Mucosa of descending colon (tissue), 3 donors: ENCODE data around the gene RPTOR. TPM values are rescaled to one million over a fixed set of nuclear protein-coding genes. Genes with fewer than 3 reads are reported as not detected.
A peak's percentile ranks its signal among the peaks of the same experiment; 100 is the strongest.

Source experiments
- ATAC-seq: fragments of 200-7000 bp; cut with Tn5 transposase; one replicate; pipeline ENCODE4 v1.9.1; 2020; ENCODE audit warnings: mild to moderate bottlenecking, moderate library complexity
- DNase-seq, 3 donors: peaks; one replicate each; pipeline ENCODE4 v3.0.0-alpha.2; 2020
- H3K36me3 ChIP-seq: fragments of 200-600 bp; one replicate; pipeline ENCODE4 v1.8.0; 2021; ENCODE audit warnings: low read depth, mild to moderate bottlenecking
- H3K4me1 ChIP-seq: fragments of 200-600 bp; one replicate; pipeline ENCODE4 v1.8.0; 2021; ENCODE audit warnings: low read depth, mild to moderate bottlenecking
- H3K4me3 ChIP-seq: fragments of 200-600 bp; one replicate; pipeline ENCODE4 v1.8.0; 2021; ENCODE audit warnings: mild to moderate bottlenecking
- H3K9me3 ChIP-seq: fragments of 200-600 bp; one replicate; pipeline ENCODE4 v1.8.0; 2021; ENCODE audit warnings: mild to moderate bottlenecking
- intact Hi-C, 2 donors: fragments of 100-400 bp; cut with DNase I in 1 of 2; cut with micrococcal nuclease in 1 of 2; formaldehyde crosslinking; loops; one replicate each; pipeline versions ENCODE4 v1.11.0 to v1.11.1; 2022; cut with DNase I, micrococcal nuclease
- total RNA-seq, 3 donors: library from RNA; stranded (reverse); fragmentation: NEBNext Ultra II Directional in 2 of 3; extraction: Animal tissue kit (Norgen Biotek cat#: 25700) in 2 of 3; gene quantifications; one replicate each; pipeline versions ENCODE4 v1.2.1 to v1.2.4, GENCODE V29; 2021 to 2023
- TF ChIP-seq, protein P1 (sequence below): fragments of 200-600 bp; IDR thresholded peaks from one replicate; pipeline ENCODE4 v1.8.0; 2022; ENCODE audit warnings: antibody characterized with exemption, mild to moderate bottlenecking
- donor health status: DM: no; HTN: no; CAD: no; lungs with moderate emphysema.
- donor health status: DM: no; HTN: no; CAD: no.
- donor health status: DM: no; HTN: yes; CAD: no.

The RPTOR gene
- total RNA-seq, 3 donors from 2014 or later, result 30.5 to 44.4 (median 37.2) TPM

DNA sequence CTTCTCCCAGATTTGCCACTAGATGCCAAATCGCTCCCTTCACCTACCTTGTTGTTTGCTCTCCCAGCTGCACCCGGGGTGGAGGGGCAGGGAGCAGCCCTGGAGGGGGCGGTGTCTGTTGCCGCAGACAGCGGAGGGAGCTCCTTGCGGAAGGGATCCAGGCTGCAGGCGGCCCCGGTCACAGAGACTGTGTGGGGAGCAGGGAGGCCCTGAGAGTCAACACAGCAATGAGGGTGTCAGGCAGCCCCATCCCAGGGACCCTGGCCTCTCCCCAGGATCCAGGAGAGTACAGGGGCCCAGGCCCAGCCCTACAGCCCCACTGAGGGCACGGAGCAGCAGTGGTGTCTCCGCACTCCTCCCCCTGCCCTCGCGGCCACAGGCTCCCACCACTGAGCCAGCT is 396.5 kb downstream of the RPTOR start:
- no peak for DNase-seq
- H3K36me3 ChIP-seq, result no peaks in the 10 kb centered on the region

GRCh38 chr17:80941743-80942422 is 397.2 kb downstream of the RPTOR start:
- DNase-seq (peak in 2 of 3 donors; percentile 33 to 53), ATAC-seq (peak; percentile 19)
- TF ChIP-seq, protein P1, sequence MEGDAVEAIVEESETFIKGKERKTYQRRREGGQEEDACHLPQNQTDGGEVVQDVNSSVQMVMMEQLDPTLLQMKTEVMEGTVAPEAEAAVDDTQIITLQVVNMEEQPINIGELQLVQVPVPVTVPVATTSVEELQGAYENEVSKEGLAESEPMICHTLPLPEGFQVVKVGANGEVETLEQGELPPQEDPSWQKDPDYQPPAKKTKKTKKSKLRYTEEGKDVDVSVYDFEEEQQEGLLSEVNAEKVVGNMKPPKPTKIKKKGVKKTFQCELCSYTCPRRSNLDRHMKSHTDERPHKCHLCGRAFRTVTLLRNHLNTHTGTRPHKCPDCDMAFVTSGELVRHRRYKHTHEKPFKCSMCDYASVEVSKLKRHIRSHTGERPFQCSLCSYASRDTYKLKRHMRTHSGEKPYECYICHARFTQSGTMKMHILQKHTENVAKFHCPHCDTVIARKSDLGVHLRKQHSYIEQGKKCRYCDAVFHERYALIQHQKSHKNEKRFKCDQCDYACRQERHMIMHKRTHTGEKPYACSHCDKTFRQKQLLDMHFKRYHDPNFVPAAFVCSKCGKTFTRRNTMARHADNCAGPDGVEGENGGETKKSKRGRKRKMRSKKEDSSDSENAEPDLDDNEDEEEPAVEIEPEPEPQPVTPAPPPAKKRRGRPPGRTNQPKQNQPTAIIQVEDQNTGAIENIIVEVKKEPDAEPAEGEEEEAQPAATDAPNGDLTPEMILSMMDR, result no peak
- H3K4me3 ChIP-seq, result no peak overlapping the region
- no peaks in the 10 kb centered on the region for H3K36me3 ChIP-seq
- H3K4me1 ChIP-seq, result peaks cover 6% of the 10 kb centered on the region
- no peaks in the 10 kb centered on the region for H3K9me3 ChIP-seq
- intact Hi-C loops, result no loop called here

More for the DNA sequence above, 396.5 kb downstream of the RPTOR start:
- no peak for ATAC-seq
- intact Hi-C loops, result no loop called here
- no peaks in the 10 kb centered on the region for H3K9me3 ChIP-seq
- H3K4me3 ChIP-seq, result no peak overlapping the region
- TF ChIP-seq, protein P1, result no peak
- peaks cover 6% of the 10 kb centered on the region for H3K4me1 ChIP-seq

- DNase-seq (peak; percentile 86 to 89 (median 88)), ATAC-seq (peak; percentile 80)
- intact Hi-C loops, result no loop called here
- Histone ChIP-seq H3K4me3 (no peak overlapping the region), H3K4me1 (peaks cover 6% of the 10 kb centered on the region), H3K9me3 (no peaks in the 10 kb centered on the region), H3K36me3 (no peaks in the 10 kb centered on the region)
- TF ChIP-seq, protein P1, result no peak
Observed at GRCh38 chr17:80942423-80943345, 398.0 kb downstream of the RPTOR start.

DNA sequence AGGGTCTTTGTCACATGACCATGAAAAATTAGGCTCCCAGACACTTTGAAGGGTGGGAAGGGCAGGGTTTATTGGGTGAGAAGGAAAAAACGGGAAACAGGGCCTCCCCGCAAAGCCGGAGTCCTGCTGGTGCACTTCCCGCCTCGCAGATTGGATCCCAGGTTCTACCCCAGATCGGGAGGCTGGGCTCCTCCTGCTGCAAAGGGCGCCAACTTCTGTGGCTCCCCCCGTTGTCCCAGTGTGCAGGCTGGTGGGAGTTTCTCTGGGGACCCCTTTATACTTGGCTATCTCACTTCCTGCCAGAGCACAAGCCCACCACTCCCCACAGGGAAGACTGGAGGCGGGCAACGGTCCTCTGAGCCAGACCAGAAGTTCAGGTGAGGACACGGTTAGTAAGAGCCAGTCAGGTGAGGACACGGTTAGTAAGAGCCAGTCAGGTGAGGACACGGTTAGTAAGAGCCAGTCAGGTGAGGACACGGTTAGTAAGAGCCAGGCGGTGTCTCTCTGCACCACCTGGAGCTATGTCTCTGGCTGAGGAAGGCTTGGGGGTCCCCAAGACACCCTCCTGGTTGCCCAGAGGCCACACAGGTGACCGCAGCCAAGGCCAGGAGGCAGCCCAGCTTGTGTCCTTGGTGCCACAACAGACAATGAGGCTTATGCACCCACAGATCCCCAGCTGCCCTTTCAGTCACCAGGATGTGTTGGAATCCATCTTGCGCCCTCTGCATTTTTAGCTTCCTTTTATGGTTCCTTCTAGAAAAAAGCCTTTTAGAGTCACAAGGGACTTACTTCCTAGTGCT is 398.9 kb downstream of the RPTOR start:
- intact Hi-C loops, result no loop called here

DNA sequence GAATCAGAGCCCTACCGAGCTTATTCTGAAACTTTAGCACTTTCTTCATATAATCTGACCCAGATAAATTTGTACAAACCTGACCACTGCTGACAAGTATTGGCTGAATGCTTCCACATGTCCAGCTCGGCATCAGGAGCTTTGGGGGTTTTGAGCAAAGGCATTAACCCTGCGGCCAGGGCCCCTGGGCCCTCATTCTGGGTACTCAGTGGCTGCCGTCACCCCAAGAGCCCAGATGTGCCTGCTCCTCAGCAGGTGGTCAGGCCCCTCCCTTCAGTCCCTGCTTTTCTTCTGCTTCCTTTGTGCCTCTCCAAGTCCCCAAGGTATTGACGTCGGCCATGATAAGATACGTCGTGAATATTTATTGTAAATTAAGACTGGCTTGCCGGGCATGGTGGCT is 399.7 kb downstream of the RPTOR start:
- no peak for ATAC-seq
- intact Hi-C loops, result no loop called here
- peak in 1 of 3 donors; percentile 6 for DNase-seq
- H3K4me3 ChIP-seq, result no peak overlapping the region
- no peaks in the 10 kb centered on the region for H3K9me3 ChIP-seq
- TF ChIP-seq, protein P1, result no peak
- H3K4me1 ChIP-seq, result peaks cover 6% of the 10 kb centered on the region
- H3K36me3 ChIP-seq, result no peaks in the 10 kb centered on the region

More for the DNA sequence above, 398.9 kb downstream of the RPTOR start:
- TF ChIP-seq, protein P1, result no peak
- no peaks in the 10 kb centered on the region for H3K9me3 ChIP-seq
- peaks cover 6% of the 10 kb centered on the region for H3K4me1 ChIP-seq
- ATAC-seq, result no peak
- no peak overlapping the region for H3K4me3 ChIP-seq
- DNase-seq, result peak in 1 of 3 donors; percentile 19
- H3K36me3 ChIP-seq, result no peaks in the 10 kb centered on the region
